Measurements from ENCODE around the gene KCNIP4.

The KCNIP4 gene

DNA sequence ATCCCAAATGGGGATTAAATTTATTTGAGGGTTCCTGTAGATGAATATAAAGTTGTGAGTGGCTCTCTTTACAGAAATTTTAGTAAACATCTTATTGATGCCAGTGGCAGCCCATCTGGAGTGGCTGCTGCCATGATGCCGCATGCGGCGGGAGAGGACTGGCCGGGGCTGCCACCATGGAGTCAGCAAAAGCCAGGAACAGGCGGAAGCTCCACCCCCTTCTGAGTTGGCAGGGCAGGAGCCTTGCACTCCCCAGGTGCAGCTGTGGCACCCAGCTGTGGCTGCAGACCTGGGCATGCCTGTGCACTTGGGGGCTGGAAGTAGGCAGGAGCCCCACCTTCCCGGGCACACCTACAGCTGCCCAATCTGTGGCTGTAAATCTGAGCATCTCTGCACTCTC lies 92.3 kb downstream of the KCNIP4 start:
- DNase-seq (ENCODE audit: low spot score), result no peak
- no peak for FAIRE-seq

DNA sequence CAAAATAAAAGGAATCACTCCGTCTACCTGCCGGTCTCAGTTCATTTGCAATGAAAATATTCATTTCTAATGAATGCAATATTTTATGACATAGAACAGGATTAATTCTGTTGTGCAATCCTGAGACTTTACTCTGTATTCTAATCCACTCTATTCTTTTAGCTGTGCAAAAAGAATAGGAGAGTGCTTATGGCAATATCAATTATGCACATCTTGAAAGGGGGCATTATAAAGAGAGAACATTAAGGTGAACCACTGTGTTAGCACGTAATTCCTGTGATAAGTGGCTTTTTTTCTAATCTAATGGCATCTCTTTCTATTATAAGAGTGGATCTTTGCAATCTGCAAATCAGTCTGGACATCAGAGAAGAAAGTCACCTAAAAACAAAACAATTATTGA lies 99.5 kb downstream of the KCNIP4 start:
- DNase-seq (ENCODE audit: low spot score) (no peak), FAIRE-seq (no peak)

DNA sequence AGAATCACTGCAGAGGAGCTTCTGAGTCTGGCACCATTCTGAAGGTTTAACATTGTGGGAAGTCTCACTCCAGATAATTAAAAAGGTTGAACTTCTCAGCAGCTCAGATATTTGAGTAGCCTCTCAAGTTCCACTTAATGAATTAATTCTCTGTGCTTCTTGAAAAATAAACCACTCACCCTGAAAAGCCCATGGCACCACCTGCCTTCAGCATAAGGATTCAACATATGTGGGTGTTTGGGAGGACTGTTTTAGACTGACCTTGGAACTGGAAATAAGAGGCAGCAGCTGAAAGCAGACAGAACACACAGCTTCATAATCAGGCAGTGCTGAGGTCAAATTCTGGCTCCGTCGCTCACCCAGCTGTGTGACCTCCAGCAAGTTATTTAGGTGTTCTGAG lies 100.6 kb downstream of the KCNIP4 start:
- FAIRE-seq, result no peak
- DNase-seq (ENCODE audit: low spot score), result no peak

DNA sequence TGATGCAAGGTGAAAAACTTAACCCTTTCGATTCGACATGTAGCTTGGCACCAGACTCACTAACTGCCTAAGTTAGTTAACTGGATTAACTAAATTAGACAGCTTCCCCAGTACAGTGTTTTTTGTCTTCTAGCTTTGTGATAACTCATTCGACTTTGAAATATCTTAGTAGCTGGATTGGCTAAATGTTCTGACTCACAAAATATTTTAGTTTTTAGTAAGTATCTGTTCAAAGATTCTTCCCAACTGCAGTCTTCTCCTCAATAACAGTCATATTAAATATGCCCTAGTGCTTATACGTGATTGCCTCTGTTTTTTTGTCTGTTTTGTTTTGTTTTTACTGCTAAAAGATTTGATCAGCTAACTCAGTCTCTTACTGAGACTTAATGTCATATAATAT lies 102.9 kb downstream of the KCNIP4 start:
- DNase-seq (ENCODE audit: low spot score) (no peak), FAIRE-seq (no peak)

DNA sequence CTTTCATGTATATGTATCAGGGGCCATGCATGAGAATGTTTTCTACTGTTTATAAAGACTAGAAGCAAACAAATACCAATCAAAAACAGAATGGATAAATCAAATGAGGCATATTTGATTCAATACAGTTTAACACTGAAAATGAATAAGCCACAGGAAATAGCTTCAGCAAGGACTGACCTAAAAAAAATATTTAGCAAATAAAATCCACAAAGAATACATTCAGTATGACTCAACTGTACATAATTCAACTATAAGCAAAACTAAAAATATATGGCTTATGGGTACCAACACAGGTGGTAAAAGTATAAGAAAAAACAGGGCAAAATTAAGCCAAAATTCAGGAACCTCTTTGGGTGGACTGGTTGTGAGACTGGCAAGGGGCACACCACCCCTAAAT lies 112.9 kb downstream of the KCNIP4 start:
- DNase-seq (ENCODE audit: low spot score), result no peak
- no peak for FAIRE-seq

DNA sequence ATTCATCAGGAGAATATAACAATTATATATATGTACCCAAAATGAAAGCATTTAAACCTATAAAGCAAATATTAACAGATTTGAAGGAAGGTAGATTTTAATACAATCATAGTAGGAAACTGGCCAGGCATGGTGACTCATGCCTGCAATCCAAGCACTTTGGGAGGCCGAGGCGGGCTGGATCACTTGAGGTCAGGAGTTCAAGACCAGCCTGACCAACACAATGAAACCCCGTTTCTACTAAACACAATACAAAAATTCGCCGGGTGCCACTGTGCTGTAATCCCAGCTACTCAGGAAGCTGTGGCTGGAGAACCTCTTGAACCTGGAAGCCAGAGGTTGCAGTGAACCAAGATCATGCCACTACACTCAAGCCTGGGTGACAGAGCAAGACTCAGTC lies 118.3 kb downstream of the KCNIP4 start:
- DNase-seq (ENCODE audit: low spot score) (no peak), FAIRE-seq (no peak)

DNA sequence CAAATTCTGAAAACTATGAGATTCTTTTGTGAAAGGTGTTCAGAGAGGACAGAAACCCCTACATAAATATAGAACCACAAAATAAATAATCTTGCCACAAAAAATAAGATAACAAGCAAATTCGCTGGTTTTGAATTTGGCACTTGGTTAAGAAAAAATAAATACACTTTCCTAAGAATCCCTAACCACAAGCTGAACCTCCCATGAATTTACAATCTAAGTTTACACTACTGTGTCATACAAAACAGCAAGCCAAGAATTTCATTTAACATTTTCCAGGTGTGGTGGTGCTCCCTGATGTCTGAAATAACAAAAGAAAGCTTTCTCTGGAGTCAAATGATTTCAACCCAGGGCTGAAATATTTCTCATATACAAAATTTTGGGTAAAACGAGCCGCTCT lies 121.0 kb downstream of the KCNIP4 start:
- DNase-seq (ENCODE audit: low spot score) (peak; percentile 3), FAIRE-seq (no peak)

DNA sequence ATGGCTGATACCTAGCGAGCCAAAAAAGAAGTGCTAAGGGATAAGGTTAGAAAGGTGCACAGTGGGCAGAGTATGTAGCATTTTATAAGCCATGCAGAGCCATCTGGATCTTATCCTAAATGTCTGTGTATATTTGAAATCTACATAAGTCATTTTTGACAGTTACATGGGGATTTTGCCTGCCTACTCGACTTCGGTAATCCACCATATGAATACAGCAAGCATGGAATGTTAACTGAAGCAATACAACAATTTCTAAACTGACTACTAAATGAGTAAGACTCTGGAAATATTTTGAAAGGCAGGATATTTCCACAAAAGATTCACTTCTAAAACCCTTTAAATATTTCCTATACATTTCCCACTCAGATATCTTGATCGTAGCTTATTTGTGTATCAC lies 122.5 kb downstream of the KCNIP4 start:
- DNase-seq (ENCODE audit: low spot score) (no peak), FAIRE-seq (no peak)

DNA sequence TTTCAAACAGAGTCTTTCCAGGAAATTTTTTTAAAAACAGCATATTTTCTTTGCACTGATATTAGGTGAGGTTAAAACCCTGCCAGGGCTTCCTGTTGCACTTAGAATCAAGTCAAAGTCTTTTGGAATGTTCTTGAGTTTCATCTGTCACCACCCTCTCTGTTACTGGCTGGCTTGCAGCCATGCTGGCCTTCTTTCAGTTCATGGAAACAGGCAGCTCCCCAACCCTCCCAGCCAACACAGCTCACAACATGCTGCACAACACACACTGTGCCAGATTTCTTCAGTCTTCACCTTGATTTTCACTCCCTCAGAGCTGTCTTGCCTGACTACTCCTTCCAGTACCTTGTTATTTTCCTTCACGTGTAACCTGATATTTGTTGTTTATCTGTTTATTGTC lies 129.5 kb downstream of the KCNIP4 start:
- DNase-seq (ENCODE audit: low spot score) (no peak), FAIRE-seq (no peak)

DNA sequence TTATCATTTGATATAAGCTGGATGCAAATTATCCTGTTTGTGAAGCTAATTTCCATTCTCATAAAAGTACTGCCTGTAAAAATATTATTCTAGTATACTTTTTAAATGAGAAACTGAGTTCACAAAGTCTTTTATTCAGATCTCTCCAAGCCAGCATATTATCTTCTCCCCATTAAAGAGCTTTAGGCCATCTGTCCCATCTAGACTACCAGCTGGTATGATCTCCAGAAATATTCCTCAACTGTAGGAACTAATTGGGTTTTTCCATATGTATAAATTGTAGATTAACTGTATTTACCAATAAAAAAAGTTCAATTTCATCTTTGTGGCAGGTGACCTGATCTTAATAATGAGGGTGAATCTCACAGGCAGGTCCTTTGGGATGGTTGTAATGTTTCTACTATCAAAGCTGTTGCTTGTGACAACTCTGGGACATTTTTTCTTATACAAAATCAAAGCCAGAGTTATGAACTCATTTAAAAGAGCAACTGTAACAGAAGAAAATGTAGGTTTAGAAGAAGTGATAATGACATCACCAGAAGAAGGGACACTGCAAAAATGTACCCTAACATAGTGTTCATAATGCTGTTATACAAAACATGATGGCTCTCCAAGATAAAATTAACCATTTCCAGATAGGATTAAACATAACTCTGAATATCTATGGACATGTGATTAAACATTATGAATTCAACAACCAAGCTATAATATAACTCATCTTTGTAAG lies 132.8 kb downstream of the KCNIP4 start:
- FAIRE-seq (no peak), DNase-seq (ENCODE audit: low spot score) (no peak)

DNA sequence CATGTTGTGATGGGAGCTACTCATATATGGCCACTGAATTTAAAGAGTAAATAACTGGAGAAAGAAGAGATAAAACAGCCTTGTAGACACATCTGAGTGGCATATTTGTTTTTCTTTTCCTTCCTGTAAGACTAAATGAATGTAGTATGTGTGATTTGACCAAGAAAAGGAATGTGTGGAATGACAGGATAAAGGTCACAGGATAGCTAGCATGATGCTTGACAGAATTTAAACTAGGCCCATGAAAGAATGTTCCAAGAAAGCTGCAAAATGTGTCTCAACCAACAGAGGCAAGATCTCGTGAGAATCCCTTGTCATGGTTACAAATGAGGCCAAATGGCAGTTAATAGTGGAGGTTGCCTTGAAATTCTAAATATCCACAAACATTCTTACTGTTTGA lies 137.0 kb downstream of the KCNIP4 start:
- no peak for FAIRE-seq
- no peak for DNase-seq (ENCODE audit: low spot score)

DNA sequence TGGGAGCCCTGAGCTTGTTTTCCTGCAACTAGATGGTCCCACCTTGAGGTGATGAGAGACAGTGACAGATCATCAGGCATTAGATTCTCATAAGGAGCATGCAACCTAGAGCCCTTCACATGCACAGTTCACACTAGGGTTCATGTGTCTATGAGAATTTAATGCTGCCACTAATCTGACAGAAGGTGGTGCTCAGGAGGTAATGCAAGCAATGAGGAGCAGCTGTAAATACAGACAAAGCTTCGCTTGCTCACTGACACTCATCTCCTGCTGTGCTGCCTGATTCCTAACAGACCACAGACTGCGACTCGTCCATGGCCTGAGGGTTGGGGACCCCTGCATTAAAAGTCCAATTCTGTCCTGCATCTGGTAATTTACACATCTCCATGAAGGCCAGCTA lies 141.6 kb downstream of the KCNIP4 start:
- DNase-seq (ENCODE audit: low spot score) (no peak), FAIRE-seq (no peak)

DNA sequence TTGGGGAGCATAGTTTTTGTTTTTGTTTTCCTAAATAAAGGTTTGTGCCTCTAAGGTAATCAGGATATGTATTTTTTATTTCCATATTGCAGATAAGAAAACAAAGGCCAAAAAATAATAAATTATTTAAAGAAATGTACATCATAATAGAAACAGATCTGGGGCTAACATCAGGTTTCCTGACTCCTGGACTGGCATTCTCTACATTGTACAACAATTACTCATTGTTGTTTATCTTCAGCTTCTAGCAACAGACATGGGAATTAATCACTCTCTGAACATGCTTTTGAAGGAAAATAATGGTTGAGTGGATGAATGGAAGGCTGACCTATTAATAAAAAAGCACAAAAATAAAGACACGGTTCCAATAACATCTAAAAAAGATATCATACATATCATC lies 146.2 kb downstream of the KCNIP4 start:
- no peak for FAIRE-seq
- DNase-seq (ENCODE audit: low spot score), result peak; percentile 46

DNA sequence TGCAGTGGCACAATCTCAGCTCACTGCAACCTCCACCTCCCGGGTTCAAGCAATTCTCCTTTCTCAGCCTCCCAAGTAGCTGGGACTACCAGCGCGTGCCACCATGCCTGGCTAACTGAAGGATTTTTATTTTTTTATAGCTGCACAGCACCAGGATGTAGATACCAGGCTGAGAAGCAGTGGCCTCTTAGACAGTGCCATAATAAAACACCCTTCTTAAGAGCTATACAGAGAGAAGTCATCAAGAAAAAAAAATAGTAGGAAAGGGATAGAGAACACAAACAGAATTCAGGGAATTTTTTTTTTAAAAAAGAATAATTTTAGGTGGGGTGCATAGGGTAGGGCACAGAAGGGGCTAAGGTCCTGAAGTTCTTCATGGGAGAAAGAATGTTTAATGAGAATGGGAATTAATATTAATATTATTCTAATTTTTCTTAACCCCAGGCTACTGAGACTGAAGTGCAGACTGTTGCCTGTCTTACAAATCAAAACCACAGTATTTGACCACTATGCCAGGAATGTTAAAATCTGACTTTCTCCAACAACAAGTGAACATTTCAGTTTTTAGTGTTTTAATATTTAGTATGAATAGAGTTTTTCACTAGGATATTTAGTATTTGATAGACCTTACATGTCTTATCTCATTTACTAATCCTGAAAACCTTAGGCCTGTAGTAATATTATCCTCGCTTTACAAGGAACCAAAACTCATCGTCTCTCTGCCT lies 146.7 kb downstream of the KCNIP4 start:
- DNase-seq (ENCODE audit: low spot score) (no peak), FAIRE-seq (no peak)

DNA sequence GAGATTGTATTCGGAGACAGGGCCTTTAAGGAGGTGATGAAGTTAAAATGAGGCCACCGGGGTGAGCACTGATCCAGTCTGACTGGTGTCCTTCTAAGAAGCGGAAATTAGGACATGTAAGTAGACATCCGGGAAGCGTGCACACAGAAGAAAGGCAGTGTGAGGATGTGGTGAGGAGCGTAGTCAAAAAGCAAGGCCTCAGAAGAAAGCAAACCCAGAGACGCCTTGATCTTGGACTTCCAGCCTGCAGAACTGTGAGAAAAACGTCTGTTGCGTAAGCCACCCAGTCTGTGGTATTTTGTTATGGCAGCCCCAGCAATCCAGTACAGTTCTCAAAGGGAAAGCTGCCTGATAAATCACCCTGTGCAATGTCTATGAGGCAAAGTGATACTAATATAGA lies 153.5 kb downstream of the KCNIP4 start:
- DNase-seq (ENCODE audit: low spot score) (no peak), FAIRE-seq (no peak)

DNA sequence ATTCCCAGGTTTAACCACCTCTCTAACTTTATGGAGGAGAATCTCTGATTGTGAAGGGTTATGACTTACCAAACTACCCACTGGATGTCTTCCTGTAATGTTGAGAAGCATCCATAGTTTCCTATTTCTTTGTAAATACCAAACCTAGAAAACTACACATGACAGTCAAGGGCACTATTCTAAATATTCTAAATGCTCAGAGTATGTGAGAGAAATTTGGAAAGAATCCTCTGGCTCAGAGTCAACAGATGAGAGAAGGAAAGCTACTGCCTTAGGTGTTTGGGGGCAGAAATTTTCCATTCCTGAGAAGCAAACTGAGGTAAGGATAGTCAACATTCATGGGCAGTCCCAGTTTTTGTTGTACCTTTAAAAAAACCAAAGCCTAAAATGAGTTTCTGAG lies 155.8 kb downstream of the KCNIP4 start:
- DNase-seq (ENCODE audit: low spot score) (no peak), FAIRE-seq (no peak)

DNA sequence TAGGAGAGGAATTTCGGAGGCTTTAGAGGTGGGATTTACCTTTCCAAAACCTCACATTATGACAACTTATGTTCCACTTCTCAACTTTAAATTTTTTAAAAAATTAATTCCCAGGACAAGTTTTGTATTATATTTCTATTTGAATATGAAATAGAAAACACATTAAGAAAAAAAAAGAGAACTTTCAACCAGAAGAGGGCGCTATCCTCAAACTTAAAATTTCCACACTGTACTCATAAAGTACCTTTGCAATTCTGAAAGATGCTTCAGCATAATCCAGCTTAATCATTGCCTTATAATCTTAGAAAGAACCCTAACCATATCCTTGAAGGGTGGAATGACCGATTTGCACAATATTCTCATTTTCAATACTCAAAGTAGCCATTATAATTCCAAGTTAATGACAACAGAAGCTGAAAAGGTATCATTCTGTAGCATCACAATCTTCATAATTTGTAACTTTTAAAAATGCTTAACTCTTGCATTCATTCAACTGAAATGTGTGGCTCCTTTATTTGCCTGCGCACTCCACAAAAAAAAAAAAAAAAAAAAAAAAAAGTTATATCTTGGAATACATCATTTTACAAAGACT lies 158.0 kb downstream of the KCNIP4 start:
- FAIRE-seq (no peak), DNase-seq (ENCODE audit: low spot score) (no peak)

DNA sequence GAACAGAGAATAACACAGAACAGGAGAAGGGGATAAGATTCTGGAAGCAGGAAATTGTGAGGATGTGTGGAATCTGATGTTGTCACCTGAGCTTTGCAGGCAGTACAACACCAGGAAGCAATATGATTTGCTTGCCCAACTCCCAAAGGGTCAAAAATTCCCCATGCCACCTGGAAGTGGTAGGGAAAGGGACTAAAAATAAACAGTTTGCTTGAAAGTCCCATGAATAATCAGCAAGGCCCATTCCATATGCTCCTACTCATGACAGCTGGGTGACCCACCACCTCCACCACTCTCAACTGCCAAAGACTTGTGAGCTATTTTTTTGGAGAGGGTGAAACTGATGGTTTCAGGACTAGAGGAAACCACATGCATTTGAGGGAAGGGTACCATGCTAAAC lies 168.4 kb downstream of the KCNIP4 start:
- FAIRE-seq (no peak), DNase-seq (ENCODE audit: low spot score) (no peak)

DNA sequence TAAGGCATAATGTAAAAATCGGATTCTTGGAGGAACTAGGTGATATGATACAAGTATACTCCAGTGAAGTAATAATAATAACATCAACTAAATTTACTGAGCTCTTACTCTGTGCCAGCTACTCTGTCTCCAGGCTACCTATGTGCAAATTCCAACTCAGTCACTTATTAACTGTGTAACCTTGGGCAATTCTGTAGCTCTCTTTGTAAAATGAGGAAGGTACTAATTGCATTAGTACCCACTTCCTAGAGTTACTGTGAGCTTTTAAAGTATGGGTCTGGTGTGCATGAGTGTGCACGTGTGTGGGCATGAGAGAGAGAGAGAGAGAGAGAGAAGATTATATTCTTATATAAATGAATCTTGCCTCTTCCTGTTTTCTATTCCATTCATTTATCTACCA lies 169.9 kb downstream of the KCNIP4 start:
- DNase-seq (ENCODE audit: low spot score), result no peak
- FAIRE-seq, result no peak

DNA sequence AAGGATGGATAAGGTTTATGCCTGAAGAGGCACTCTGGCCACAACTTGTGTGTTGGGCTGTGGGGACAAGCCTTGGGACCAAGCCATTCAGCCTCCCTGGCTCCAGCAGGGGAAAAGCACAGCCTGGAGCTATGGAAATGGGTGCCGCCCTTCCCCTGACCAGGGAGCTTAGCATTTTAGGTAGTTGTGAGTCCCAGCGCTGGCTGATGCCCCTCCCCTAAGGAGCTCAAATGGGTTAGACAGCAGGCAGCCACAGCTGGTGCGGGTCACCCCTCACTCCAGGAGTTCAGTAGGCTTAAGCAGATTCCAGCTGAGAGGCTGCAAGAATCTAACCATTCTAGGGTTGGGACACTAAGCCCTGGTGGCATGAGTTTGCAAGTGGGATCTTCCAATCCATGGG lies 172.9 kb downstream of the KCNIP4 start:
- no peak for FAIRE-seq
- DNase-seq (ENCODE audit: low spot score), result no peak

DNA sequence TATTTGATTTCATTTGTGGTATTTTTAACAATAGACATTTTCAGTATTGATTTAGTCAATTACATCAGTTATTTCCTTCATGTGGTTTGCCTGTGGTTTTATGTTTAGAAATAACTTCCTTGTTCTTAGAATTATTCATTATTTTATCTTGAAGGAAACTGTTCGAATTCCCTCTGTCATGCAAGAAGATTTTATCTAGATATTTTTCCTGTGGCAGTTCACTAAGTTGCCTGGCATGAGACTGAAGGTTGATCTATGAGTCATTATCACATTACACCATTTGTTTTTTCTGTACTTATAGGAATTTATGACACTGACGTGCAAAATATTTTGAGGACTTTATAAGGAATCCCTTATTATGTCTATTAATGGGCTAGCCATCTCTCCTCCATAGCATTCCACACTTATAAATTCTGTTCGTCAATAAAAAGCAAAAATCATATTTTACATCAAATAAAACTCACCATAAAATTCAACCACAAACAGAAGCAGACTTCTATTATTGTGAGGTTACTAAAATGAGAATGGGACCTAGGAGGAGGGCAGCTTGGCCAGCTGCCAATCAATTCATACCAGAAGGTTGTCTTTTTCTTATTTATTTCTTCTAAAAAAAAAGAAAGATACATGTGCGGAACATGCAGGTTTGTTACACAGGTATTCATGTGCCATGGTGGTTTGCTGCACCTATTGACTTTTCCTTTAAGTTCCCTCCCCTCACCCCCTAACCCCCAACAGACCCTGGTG lies 179.0 kb downstream of the KCNIP4 start:
- DNase-seq (ENCODE audit: low spot score), result peak; percentile 21
- FAIRE-seq, result no peak

Measured in urothelium cell line (cell line).